Stimulated activated naive CD4-positive, alpha-beta T cell treated with Interleukin-2 at 50 U/mL for 16 hours (primary cell): ENCODE measurements around the gene CD7.

Experiments used
- DNase-seq: peaks from one replicate; lab custom pipeline; 2025; lab: John Stamatoyannopoulos, UW

CD7 gene

DNA sequence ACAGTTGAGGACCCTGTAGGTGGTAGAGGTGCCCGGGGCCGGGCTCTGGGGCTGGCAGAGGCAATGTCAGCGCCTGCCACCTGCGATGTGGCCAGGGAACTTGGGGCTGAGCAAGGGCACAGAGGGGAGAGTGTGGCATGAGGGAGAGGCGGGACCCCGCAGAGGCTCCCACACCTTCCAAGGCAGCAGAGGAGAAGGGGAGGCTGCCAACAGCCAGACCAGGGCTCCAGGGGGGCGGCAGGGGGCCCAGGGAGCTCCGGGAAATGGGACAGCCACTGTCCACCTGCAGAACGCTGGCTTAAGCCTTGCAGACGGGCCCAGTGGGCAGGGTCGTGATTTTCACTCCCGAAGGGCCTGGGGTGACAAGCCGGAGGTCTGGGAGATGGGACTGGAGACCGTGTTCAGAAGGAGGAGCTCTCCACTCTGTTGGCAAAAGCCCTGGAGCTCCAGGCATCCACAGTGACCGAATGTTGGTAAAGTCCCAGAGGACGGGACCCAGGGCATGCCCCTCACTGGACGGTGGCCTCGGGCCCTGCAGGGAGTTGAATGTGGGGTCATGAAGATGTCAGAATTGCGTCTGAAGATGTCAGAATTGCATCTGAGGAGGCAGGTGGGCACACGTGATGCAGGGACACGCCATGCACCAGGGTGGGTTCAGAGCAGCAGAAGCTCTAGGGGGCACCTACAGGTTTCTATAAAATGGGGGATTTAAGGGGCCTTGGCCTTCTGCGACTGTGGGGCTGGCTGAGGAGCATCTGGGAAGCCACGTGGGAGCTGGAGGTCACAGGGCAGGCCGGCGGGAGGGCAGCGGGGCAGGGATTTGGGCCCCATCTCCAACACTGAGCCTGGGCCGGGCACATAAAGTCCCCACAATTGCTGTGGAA, 18.6 kb downstream of the CD7 start:
- DNase-seq, result no peak

DNA sequence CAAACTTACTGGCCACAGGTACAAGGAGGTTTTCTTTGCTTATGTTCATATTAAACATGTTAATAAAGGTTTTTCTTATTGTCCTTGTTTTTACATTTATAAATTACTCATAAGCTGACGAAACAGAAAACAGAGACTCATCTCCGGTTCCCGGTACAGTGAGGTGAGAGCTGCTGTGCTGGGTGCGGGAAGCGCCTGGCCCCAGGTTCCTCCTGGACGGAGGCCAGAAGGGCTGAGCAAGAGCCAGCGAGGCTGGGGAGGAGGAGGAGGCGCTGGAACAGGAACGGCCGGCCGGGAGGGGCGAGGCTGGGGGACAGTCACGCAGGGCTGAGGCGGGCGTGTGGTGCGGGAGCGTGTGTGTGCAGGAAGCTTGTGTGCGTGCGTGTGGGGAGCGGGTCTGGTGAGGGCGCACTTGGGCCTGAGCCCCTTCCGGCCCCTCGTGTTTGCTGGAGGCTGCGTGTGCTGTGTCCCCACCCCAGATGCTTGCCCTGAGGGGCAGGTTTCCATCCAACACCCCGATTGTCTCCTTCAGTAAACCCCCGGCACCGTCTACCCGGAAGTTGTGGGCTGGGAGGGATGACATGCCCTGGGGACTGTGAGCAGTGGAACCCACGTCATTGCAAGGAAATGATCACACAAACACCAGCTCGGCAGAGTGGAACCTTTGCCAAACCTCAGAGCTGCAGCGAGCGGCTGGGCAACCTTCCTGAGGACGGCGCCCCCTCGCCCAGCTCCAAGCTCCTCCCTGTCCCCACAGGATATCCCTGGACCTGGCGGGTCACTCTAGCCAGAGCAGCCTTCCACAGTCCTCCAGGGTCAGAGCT, 19.5 kb downstream of the CD7 start:
- DNase-seq, result peak; percentile 94

DNA sequence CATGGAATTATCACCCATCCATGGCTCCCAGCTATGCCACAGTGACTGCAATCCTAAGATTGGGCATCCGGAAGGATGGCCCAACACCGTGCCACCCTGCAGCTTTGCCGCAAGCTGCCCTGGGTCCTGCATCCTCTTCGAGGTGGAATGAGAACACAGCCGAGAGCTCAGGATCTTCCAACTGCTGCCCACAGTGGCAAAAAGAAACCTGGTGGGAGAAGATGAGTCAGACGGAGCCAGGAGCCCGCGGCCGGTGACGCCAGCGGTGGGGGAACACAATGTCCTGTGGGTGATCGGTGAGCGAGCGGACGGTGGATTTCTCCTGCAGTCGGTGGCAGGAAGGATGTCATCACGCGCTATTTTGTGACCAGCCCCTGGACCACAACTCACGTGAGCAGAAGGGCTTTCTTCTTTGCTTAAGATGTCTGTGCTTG, 20.1 kb downstream of the CD7 start:
- peak; percentile 86 for DNase-seq

DNA sequence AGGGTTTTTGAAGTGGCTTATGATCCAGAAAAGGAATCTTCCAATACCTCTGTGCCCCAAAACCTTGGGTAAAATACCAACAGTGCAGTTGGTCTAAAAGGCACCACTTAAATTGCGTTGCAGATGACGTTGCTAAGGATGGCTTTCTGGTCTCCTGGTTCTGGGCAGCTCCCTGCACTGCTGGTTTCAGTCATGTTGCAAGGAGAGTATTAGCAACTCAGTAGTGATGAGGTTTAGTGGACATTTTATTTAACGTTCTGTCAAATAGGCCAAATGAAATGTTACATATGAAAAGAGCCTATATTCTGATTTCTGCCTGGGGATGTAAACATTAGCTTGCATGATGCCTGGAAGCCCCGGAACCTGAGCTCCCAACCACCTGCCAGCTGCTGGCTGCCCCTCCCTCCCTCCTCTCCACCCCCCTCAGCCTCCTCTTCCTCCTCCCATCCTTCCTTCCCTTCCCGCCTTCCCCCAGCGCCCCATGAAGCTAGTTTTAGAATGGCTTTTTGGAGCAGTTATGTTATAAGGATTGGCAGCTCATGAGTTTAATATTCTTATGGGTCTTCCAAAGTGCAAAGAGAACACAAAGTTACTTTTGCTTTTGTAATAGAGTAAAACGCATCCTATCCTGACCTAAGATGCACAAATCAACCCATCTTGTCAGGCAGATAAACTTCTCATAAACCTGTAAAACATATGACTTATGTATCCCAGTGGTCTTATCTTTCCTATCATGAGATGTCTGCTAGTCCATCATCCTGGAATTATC, 20.7 kb downstream of the CD7 start:
- no peak for DNase-seq

DNA sequence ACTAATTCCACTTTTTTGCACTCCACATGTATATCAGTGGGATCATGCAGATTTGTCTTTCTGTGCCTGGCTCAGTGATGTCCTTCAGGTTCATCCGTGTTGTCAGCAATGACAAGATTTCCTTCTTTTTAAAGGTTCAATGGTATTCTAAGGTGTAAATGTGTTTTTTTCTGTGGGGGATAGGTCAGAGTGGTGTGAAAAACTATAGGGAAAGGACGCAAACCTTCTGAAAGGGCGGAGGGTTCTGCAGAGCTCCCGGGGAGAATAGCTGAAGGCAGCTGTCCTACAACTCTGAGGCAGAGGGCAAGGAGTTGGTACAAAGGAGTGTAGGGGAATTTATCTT, 22.0 kb downstream of the CD7 start:
- DNase-seq, result no peak

DNA sequence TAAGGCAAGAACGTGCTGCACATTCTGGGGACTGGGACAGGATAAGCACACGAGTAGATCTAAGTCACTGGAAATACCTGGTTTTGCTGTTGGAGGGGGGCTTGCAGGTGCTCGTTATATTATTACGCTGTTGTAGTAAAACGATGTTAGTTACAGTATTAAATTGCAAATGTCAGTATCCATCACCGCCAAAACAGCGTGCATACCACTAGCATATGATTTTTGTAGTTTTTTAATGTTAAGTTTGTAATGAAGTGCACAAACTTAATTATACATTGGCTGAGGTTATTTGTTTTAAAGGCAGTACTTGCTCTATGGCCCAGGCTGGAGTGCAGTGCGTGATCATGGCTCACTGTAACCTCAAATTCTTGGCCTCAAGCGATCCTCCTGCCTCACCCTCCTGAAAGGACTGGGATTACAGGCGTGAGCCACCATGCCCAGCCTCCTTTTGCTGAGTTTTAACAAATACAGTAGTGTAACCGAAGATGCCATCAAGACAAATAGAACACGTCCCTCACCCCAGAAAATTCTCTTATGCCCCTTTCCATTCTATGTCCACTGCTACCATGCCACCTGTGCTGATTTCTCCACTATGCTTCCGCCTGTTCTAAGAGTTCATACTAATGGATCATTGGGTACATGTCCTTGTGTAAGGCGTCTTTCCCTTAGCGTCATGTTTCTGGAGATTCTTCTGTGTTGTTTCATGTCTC, 23.2 kb downstream of the CD7 start:
- DNase-seq, result no peak

DNA sequence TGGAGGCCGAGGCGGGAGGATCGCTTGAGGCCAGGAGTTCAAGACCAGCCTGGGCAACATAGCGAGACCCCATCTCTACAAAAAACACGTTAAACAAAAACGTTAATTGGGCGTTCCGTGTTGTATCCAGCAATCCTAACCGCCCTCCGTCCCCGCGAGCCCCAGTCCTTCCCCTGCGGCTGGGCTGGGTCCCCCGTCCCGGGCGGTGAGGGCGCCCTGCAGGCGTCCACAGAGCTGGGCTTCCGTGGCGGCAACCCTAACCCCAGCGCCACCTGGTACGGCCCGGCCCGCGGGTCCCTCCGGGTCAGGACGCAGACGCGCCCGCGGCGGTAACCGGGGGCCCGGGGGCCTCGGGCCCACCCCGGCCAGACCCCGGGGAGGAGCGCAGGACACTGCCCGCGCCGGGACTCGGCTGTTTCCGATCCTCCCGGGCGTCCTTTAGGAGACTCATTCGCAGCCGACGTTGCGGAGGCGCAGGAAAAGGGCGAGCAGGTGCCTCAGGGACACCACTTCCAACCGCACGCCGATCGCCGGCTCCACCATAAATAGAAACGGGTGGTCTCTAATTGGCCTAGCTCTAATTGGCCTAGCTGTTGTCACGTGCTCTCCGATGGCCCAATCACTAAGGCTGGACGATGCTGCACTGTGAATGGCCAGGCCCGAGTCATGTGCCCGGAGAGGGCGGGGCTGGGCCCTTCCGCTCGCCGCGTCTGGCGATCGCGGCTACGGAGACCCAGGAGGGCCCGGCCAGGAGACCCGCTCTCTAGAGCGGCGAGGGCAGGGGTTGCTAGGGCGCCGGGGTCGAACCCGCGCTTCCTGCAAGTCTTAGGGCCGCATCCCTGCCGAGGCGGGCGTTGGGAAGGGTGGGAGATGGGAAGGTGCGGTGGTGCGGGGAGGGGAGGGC, 24.9 kb downstream of the CD7 start:
- DNase-seq, result peak; percentile 93

DNA sequence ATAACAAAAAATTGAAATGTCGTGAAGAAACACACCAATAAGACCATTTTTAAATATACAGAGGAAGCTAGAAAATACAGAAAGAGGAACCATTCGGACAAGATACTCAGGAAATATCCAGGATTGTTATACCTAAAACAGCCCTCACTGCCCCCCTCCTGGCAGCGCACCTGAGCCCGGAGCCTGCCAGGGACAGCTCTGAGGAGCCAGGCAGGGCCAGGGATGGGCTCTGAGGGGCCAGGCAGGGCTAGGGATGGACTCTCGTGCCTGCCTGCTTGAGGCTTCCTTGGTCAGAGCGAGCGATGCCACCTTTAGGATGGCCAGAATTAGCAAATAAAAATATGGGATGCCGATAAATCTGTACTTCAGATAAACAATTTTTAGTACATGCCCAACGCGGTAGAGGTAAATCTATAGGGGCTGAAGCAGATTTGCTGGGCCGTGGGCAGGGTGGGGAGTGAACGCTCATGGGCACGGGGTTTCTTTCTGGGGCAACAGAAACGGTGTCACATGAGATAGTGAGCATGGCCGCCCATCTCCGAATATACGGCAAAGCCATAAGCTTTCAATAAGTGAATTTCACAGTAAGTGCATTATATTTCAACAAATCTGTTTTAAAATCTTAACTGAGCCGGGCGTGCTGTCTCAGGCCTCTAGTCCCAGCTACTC, 25.7 kb downstream of the CD7 start:
- DNase-seq, result no peak

DNA sequence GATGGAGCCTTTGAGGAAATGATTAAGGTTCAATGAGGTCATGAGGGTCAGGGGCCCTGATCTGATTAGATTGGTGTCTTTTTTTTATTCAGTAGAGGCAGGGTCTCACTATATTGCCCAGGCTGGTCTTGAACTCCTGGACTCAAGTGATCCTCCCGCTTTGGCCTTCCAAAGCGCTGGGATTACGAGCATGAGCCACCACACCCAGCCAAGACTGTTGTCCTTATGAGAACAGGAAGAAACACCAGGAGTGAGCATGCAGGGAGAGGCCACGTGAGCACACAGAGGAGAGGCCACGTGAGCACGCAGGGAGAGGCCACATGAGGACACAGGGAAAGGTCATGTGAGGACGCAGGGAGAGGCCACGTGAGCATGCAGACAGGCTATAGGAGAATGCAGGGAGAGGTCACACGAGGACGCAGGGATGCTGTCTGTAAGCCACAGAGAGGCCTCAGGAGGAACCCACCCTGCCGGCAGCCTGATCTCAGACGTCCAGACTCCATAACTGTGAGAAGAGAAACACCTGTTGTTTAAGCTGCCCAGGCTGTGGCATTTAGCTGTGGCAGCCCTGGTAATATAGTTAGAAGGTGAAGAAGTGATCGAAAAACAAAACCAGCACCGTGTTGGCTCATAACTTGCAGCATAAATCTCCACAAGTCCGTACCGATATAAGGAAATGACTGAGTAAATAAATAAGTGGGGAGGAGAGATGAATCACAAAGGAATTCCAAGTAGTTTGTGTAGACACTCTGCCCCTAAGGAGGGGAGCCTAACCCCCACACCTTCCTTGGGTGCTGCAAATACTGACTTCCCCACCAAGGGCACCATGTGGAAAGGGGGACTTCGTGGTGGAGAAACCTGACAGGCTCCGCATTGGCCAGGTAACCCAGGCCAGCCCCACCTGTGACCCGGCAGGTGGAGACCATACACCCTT, 29.3 kb downstream of the CD7 start:
- DNase-seq, result no peak

DNA sequence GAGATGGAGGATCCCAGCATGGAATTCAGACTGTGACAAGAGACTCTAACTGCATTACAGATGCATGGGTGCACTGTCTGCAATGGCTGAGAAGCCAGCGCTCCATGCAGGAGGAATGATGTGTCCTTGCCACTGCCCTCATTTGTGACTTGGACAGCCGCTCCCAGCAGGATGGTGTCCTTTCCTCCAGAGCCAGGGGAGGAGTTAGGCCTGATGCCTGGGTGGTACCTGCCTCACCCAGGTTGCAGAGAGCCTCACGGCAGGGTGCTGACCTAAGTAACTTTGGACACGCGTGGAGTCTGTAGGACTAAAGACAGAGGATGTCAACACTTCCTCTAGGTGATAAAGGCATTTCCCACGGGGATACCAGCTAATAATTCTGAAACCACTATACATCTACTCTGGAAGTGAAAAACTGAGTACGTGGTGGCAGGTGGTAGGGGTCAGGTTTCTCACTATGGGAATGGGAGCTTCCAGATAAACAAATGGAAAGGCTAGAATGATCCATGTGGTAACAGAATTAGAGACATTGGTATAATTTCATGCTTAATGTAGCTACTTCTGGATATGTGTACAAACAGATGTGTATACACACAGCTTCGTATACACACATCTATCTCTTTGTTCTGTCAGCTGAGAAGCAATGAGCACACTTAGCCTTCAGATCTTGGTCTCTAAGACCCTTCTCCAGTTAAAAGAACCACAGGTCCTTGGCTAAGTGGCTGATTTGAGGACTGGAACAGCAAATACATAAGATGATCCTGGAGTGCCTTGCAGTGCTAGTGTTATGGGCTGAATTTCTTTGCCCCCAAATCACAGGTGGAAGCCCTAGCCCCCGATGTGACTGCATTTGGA, 30.2 kb downstream of the CD7 start:
- no peak for DNase-seq

DNA sequence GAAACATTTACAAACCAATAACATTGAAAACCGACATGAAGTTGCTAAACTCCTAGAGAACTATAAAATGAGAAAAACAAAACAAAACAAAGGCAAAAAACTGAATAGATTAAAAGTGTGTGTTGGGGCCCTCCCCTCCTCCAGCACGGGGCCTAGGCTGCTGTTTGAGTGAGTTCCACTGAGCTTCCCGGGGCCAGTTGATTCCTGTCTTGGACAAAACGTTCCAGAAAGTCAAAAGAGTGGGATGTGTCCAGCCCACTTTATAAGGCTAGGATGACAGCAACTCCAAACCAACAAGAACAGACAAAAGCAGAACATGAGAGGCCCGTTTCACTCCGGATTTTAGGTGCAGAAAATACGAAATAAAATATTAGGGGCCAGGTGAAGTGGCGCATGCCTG, 32.3 kb downstream of the CD7 start:
- DNase-seq, result no peak

DNA sequence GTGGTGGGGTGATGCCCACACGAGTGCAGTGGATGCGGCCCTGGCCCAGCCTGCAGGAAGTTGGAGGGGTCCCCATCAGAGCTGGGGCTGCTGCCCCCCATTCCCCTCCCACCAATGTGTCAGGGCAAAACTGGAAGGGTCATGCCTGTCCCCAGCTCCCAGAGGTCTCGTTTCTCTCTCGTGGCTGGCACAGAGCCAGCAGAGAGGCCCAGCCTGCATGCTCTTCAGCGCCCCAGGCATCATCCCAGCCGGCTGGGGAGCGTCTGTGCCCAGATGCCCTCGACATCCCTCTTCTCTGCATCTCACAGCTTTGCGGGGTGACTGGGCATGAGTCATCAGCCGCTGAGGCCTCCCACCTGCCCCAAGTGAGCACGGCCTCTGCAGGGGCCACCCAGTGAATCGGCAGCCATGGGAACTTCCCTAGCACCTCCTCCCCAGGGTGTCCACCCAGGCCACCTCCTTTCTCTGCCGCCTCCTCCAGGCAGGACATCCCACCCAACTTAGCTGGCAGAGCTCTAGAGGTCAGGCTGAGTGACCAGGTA, 34.1 kb downstream of the CD7 start:
- peak; percentile 69 for DNase-seq

DNA sequence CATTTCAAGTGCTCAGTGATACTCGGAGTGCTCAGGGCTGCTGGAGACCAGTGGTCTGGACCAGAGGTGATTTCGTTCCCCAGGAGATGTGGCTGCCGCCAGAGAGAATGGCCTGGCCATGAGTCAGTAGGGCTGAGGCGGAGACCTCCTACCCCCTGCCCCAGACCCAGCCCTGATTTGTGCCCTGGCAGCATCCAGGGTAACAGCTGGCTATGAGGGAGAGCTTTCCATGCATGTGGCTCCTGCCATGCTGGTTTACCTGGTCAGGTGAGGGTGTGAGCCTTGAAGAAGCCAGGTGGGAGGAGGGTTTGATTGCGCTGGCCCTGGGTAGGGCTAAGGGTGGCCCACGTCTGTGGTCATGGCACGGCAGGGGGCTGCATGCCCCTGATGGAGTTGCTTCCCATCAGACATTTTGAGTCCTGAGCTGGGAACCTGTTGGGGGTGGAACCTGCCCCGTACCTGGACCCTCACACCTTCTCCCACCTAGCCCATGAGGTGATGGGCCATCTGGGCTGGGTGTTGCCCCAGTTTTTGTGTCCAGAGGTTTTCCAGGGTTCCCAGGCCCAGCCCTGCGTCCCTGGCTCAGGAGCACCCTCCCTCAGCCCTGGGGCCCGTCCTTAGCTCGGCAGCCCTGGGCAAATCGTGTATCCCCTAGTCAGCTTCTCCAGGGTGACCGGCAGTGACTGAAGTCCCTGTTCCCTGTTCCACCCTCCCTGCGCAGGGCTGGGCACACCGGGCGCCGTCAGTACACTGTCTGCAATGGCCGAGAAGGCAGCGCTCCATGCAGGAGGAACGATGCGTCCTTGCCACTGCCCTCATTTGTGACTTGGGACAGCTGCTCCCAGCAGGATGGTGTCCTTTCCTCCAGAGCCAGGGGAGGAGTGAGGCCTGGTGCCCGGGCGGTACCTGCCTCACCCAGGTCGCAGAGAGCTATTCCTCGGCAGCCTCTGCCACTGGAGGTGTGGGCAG, 34.9 kb downstream of the CD7 start:
- no peak for DNase-seq

DNA sequence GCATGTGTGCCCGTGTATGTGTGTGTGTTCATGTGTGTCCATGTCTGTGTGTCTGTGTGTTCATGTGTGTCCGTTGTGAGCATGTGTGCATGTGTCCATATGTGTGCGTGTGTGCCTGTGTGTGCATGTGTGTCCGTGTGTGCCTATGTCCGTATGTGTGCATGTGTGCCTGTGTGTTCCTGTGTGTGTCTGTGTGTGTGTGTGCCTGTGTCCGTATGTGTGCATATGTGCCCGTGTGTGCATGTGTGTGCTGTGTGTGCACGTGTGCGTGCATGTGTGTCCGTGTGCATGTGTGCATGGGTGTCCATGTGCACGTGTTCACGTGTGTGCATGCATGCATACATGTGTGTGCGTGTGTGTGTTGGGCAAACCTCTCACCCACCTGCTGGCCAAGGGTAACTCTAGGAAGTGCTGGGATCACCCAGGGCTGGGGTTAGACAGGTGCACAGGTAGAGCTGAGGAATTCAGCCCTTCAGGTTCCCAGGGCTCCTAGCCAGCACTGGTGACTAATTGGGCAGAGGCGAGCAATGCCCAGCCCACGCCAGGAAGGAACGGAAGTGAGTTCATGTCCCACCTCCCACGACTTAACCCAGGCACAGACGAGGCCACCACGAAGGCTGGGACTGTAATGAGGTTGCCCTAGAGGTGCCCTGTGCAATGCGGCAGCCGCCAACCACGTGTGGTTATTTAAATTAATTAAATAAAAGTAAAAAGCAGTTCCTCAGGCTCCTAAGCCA, 35.7 kb downstream of the CD7 start:
- peak; percentile 85 for DNase-seq

DNA sequence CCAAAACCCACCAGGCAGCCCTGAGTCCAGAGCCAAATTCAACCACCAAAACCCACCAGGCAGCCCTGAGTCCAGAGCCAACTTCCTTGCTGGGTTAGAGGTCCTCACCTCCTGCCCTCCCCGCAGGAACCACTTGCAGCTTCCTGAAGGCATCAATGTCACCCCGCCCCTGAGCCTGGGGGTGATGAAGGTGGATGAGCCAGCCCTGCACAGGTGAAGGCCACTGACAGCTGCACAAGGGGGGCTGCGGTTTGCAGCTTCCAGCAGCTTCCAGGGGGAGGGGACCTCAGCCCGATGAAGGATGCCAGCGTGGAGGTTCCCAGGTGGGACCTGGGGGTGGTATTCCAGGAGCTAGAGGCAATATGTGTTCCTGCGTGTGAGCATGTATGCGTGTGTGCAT, 36.3 kb downstream of the CD7 start:
- DNase-seq, result no peak

DNA sequence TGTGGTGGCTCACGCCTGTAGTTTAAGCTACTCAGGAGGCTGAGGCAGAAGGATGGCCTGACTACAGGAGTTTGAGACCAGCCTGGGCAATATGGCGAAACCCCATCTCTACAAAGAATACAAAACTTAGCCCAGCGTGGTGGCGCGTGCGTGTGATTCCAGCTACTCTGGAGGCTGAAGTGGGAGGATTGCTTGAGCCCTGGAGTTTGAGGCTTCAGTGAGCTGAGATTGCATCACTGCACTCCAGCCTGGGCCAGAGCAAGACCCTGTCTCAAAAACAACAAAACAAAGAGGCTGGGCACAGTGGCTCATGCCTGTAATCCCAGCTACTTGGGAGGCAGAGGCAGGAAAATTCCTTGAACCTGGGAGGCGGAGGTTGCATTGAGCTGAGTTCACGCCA, 36.9 kb downstream of the CD7 start:
- DNase-seq, result no peak
